GM12878 (cell line): ENCODE measurements around the gene BATF. TPM values are rescaled to one million over a fixed set of nuclear protein-coding genes. Genes with fewer than 3 reads are reported as not detected.

Experiments
- ATAC-seq: fragments of 200-7000 bp; cut with Tn5 transposase; 3 replicates; pipeline ENCODE4 v1.9.1; 2020; ENCODE audit warnings: mild to moderate bottlenecking, moderate library complexity
- BruUV-seq: library from RNA; stranded (reverse); fragments of 400-500 nt; replicated peaks from 2 replicates; lab custom pipeline; 2021; lab: Mats Ljungman, UMichigan
- CTCF ChIA-PET: fragments of 300-600 bp; sonication (Branson Sonifier 250); formaldehyde crosslinking; extraction: SDS; loops from one replicate; lab custom pipeline; 2021; ENCODE audit warnings: inconsistent platforms; lab: Yijun Ruan, JAX
- POLR2A ChIA-PET: fragments of 350-600 bp; formaldehyde crosslinking; extraction: SDS; loops from one replicate; lab custom pipeline; 2021; ENCODE audit warnings: inconsistent platforms; lab: Charles Lee
- RAD21 ChIA-PET: fragments of 300-600 bp; sonication (Branson Sonifier 250); formaldehyde crosslinking; loops from one replicate; lab custom pipeline; 2023; ENCODE audit warnings: antibody characterized with exemption; ENCODE audit not compliant: unreplicated experiment; lab: Charles Lee
- SMC1A ChIA-PET: fragments of 300-600 bp; sonication (Branson Sonifier 250); formaldehyde crosslinking; loops from one replicate; lab custom pipeline; 2023; ENCODE audit not compliant: unreplicated experiment, uncharacterized antibody; lab: Charles Lee
- DNase-seq: peaks from one replicate; pipeline ENCODE4 v3.0.0-alpha.2; 2011; ENCODE audit warnings: low read depth, low spot score
- FAIRE-seq: peaks from 3 replicates; lab custom pipeline; 2011; peaks lifted over from hg19 to GRCh38; lab: Jason Lieb, UNC
- H2AFZ ChIP-seq: 2 replicates; pipeline ENCODE4 v1.6.0; 2011; ENCODE audit warnings: low read depth, low read length, control low read depth; ENCODE audit not compliant: control insufficient read depth
- H3K27ac ChIP-seq: 2 replicates; pipeline ENCODE4 v1.5.1; 2011; ENCODE audit warnings: control low read depth; ENCODE audit not compliant: control insufficient read depth, insufficient read depth
- H3K27me3 ChIP-seq, 2 experiments: replicated peaks in 1 of 2; 2 replicates each; pipeline versions ENCODE4 v1.6.0 to v1.6.1; 2011; ENCODE audit warnings: low read length in 1 of 2; ENCODE audit not compliant: control insufficient read depth in 2 of 2, insufficient read depth in 2 of 2
- H3K36me3 ChIP-seq, 2 experiments: 2 replicates each; pipeline ENCODE4 v1.5.1; 2011; ENCODE audit warnings: low read length in 1 of 2; ENCODE audit not compliant: control insufficient read depth in 2 of 2, insufficient read depth in 2 of 2
- H3K4me1 ChIP-seq: 2 replicates; pipeline ENCODE4 v1.6.1; 2011; ENCODE audit warnings: mild to moderate bottlenecking, low read length, moderate library complexity, mixed read lengths; ENCODE audit not compliant: control insufficient read depth, insufficient read depth
- H3K4me2 ChIP-seq: 2 replicates; pipeline ENCODE4 v1.6.0; 2011; ENCODE audit warnings: control low read depth; ENCODE audit not compliant: control insufficient read depth, insufficient read depth
- H3K4me3 ChIP-seq: fragments of 200-600 bp; sonication (generic); 2 replicates; pipeline ENCODE4 v1.5.1; 2016
- H3K79me2 ChIP-seq: 2 replicates; pipeline ENCODE4 v1.6.0; 2011; ENCODE audit warnings: low read length; ENCODE audit not compliant: control insufficient read depth, insufficient read depth
- H3K9ac ChIP-seq: 2 replicates; pipeline ENCODE4 v1.8.0; 2011; ENCODE audit warnings: low read length, control low read depth, mixed read lengths; ENCODE audit not compliant: control insufficient read depth, insufficient read depth
- H3K9me3 ChIP-seq: replicated peaks from 3 replicates; pipeline ENCODE4 v1.5.1; 2011; ENCODE audit warnings: mild to moderate bottlenecking, low read length; ENCODE audit not compliant: control insufficient read depth, insufficient read depth
- H4K20me1 ChIP-seq: 2 replicates; pipeline ENCODE4 v1.6.0; 2011; ENCODE audit not compliant: control insufficient read depth, insufficient read depth
- CREM ChIP-seq: IDR thresholded peaks from 2 replicates; pipeline ENCODE4 v1.6.1; 2014; ENCODE audit warnings: antibody characterized with exemption, low read depth
- GATAD2B ChIP-seq: fragments of 450-650 bp; conservative IDR thresholded peaks from 2 replicates; pipeline ENCODE4 v1.6.1; 2017; ENCODE audit warnings: low read depth, mild to moderate bottlenecking, moderate library complexity
- HCFC1 ChIP-seq: fragments of 150-350 bp; IDR thresholded peaks from 2 replicates; pipeline ENCODE4 v1.6.1; 2014; ENCODE audit warnings: low read length
- MTA3 ChIP-seq: IDR thresholded peaks from 2 replicates; pipeline ENCODE4 v1.6.1; 2012; ENCODE audit warnings: low read length, inconsistent platforms, borderline replicate concordance
- NFXL1 ChIP-seq: fragments of 450-650 bp; IDR thresholded peaks from 2 replicates; pipeline ENCODE4 v1.6.1; 2017; ENCODE audit warnings: antibody characterized with exemption, mild to moderate bottlenecking, borderline replicate concordance
- POLR2AphosphoS2 ChIP-seq: IDR thresholded peaks from 2 replicates; pipeline ENCODE4 v1.6.1; 2011; ENCODE audit warnings: low read depth, mild to moderate bottlenecking, low read length, improper control_type of control experiment, moderate library complexity
- RCOR1 ChIP-seq: conservative IDR thresholded peaks from 2 replicates; pipeline ENCODE4 v1.6.1; 2012; ENCODE audit warnings: low read depth, low read length, improper control_type of control experiment
- RUNX3 ChIP-seq: IDR thresholded peaks from 2 replicates; pipeline ENCODE4 v1.6.1; 2012; ENCODE audit warnings: low read length, inconsistent platforms
- SIN3A ChIP-seq: IDR thresholded peaks from 2 replicates; pipeline ENCODE4 v1.6.1; 2012; ENCODE audit warnings: low read depth, low read length, improper control_type of control experiment
- SIX5 ChIP-seq: IDR thresholded peaks from 2 replicates; pipeline ENCODE4 v1.6.1; 2011; ENCODE audit warnings: mild to moderate bottlenecking, low read depth, low read length, moderate library complexity; ENCODE audit not compliant: severe bottlenecking
- TAF1 ChIP-seq: IDR thresholded peaks from 2 replicates; pipeline ENCODE4 v1.6.1; 2011; ENCODE audit warnings: mild to moderate bottlenecking, low read depth, low read length, borderline replicate concordance
- TCF12 ChIP-seq: IDR thresholded peaks from 2 replicates; pipeline ENCODE4 v1.6.1; 2011; ENCODE audit warnings: low read depth, mild to moderate bottlenecking, low read length
- ZNF274 ChIP-seq: IDR thresholded peaks from one replicate; pipeline ENCODE4 v1.8.0; 2011; ENCODE audit not compliant: insufficient read length, insufficient read depth
- WGBS: methylation state at CpG from one replicate; pipeline ENCODE4 v1.1.6; 2016; ENCODE audit warnings: low lambda C conversion rate; ENCODE audit not compliant: insufficient replicate concordance, insufficient coverage; ENCODE audit errors: missing lambda C conversion rate; 5-methylcytosine and 5-hydroxymethylcytosine counted together
- in situ Hi-C: fragments of 300-500 bp; cut with MboI; formaldehyde crosslinking; loops from 9 replicates; pipeline ENCODE4 v1.14.3; 2018; ENCODE audit warnings: mixed read lengths
- intact Hi-C: fragments of 100-400 bp; cut with micrococcal nuclease; formaldehyde crosslinking; loops from one replicate; pipeline ENCODE4 v1.14.2; 2022; ENCODE audit not compliant: unreplicated experiment
- polyA plus RNA-seq, 11 experiments: library from polyadenylated mRNA; depleted of rRNA in 4 of 11; unstranded in 6 of 11; stranded (reverse) in 5 of 11; fragments of >200 nt; fragmentation: Nextera tagmentation in 4 of 11; fragmentation: Illumina TruSeq in 1 of 11; extraction: Ambion mirVana in 4 of 11; extraction: Trizol in 1 of 11; gene quantifications; 1 replicate in 1 of 11; 2 replicates in 10 of 11; pipeline versions ENCODE4 v1.2.1 to v1.2.3, GENCODE V29; 2011 to 2016; ENCODE audit warnings: inconsistent platforms in 2 of 11, missing spikeins in 2 of 11, low read depth in 1 of 11
- total RNA-seq, 4 experiments: library from RNA; depleted of rRNA in 3 of 4; stranded (reverse); fragments of >200 nt in 3 of 4; fragmentation: Illumina TruSeq in 1 of 4; extraction: Trizol in 1 of 4; gene quantifications; 2 replicates each; pipeline versions ENCODE4 v1.2.1 to v1.2.3, GENCODE V29; 2013 to 2021
- TF ChIP-seq, protein P1 (sequence below): fragments of 450-650 bp; conservative IDR thresholded peaks from 2 replicates; pipeline ENCODE4 v1.6.1; 2017; ENCODE audit warnings: mild to moderate bottlenecking, moderate library complexity
- TF ChIP-seq, protein P2 (sequence below): fragments of 450-650 bp; IDR thresholded peaks from 2 replicates; pipeline ENCODE4 v1.6.1; 2017; ENCODE audit warnings: mild to moderate bottlenecking
- TF ChIP-seq, protein P3 (sequence below): fragments of 450-650 bp; IDR thresholded peaks from 2 replicates; pipeline ENCODE4 v1.6.1; 2017; ENCODE audit warnings: mild to moderate bottlenecking, moderate library complexity
- TF ChIP-seq, protein P4 (sequence below): IDR thresholded peaks from 2 replicates; pipeline ENCODE4 v1.6.1; 2011; ENCODE audit warnings: borderline replicate concordance, low read depth, mild to moderate bottlenecking, moderate library complexity, low read length; ENCODE audit not compliant: insufficient read depth, poor library complexity, severe bottlenecking

The BATF gene
- total and polyA plus RNA-seq, 10 of the 15 experiments (the other 5 are each of a cell fraction or from before 2014, with no cell fraction given): 10.0 to 154 (median 103) TPM

DNA sequence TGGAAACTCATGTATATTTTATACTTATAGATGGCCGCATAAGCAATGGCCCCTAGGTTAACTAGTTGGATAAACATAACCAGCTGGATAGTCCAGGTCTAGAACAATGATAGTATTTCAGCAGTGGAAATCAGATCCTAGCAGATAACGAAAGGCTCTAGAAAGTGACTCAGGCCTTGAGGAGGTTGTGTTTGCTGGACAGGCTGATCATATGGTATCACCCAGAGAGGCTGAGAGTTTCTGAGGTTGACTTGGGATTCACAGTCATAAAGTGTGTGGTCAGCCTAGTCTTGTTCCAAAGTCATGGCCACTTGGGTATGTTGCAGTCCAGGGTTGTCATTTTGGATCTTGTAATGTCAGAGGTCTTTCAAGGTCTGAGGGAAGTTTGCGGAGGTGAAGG lies 73.0 kb downstream of the BATF start:
- Histone ChIP-seq H3K4me3 (no peak overlapping the region), H3K27ac (no peak overlapping the region), H3K9me3 (peaks cover 8% of the 10 kb centered on the region; the same call in 1 of the 3 replicates), H3K4me2 (no peak overlapping the region), H4K20me1 (no peaks in the 10 kb centered on the region), H3K79me2 (no peaks in the 10 kb centered on the region), H3K27me3 (no peaks in the 10 kb centered on the region), H3K36me3 (no peaks in the 10 kb centered on the region), H3K9ac (no peak overlapping the region), H3K4me1 (no peaks in the 10 kb centered on the region), H2AFZ (no peak overlapping the region)
- no peak for ATAC-seq
- no peak for FAIRE-seq
- in situ Hi-C loops (no loop called here), intact Hi-C loops (no loop called here)
- ChIA-PET RAD21 (no interaction called here), POLR2A (no interaction called here), CTCF (interaction anchor here (1.3 kb wide), 1 partner anchor 18 kb away, joined by 3 read pairs; no protein-coding TSS in a partner anchor), SMC1A (no interaction called here)
- no peak for DNase-seq
- WGBS: 96% methylated on average over 3 of the region's 3 CpGs
- no TSS peak for BruUV-seq
- no peak for TF ChIP-seq RUNX3
- no peak for TF ChIP-seq CREM
- TF ChIP-seq SIX5: no peak
- no peak for TF ChIP-seq TCF12
- no peak for TF ChIP-seq GATAD2B
- no peak for TF ChIP-seq ZNF274
- TF ChIP-seq NFXL1: no peak
- TF ChIP-seq, protein P1, sequence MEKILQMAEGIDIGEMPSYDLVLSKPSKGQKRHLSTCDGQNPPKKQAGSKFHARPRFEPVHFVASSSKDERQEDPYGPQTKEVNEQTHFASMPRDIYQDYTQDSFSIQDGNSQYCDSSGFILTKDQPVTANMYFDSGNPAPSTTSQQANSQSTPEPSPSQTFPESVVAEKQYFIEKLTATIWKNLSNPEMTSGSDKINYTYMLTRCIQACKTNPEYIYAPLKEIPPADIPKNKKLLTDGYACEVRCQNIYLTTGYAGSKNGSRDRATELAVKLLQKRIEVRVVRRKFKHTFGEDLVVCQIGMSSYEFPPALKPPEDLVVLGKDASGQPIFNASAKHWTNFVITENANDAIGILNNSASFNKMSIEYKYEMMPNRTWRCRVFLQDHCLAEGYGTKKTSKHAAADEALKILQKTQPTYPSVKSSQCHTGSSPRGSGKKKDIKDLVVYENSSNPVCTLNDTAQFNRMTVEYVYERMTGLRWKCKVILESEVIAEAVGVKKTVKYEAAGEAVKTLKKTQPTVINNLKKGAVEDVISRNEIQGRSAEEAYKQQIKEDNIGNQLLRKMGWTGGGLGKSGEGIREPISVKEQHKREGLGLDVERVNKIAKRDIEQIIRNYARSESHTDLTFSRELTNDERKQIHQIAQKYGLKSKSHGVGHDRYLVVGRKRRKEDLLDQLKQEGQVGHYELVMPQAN: no peak
- TF ChIP-seq, protein P2, sequence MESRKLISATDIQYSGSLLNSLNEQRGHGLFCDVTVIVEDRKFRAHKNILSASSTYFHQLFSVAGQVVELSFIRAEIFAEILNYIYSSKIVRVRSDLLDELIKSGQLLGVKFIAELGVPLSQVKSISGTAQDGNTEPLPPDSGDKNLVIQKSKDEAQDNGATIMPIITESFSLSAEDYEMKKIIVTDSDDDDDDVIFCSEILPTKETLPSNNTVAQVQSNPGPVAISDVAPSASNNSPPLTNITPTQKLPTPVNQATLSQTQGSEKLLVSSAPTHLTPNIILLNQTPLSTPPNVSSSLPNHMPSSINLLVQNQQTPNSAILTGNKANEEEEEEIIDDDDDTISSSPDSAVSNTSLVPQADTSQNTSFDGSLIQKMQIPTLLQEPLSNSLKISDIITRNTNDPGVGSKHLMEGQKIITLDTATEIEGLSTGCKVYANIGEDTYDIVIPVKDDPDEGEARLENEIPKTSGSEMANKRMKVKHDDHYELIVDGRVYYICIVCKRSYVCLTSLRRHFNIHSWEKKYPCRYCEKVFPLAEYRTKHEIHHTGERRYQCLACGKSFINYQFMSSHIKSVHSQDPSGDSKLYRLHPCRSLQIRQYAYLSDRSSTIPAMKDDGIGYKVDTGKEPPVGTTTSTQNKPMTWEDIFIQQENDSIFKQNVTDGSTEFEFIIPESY: no peak
- no peak for TF ChIP-seq MTA3
- TF ChIP-seq, protein P3, sequence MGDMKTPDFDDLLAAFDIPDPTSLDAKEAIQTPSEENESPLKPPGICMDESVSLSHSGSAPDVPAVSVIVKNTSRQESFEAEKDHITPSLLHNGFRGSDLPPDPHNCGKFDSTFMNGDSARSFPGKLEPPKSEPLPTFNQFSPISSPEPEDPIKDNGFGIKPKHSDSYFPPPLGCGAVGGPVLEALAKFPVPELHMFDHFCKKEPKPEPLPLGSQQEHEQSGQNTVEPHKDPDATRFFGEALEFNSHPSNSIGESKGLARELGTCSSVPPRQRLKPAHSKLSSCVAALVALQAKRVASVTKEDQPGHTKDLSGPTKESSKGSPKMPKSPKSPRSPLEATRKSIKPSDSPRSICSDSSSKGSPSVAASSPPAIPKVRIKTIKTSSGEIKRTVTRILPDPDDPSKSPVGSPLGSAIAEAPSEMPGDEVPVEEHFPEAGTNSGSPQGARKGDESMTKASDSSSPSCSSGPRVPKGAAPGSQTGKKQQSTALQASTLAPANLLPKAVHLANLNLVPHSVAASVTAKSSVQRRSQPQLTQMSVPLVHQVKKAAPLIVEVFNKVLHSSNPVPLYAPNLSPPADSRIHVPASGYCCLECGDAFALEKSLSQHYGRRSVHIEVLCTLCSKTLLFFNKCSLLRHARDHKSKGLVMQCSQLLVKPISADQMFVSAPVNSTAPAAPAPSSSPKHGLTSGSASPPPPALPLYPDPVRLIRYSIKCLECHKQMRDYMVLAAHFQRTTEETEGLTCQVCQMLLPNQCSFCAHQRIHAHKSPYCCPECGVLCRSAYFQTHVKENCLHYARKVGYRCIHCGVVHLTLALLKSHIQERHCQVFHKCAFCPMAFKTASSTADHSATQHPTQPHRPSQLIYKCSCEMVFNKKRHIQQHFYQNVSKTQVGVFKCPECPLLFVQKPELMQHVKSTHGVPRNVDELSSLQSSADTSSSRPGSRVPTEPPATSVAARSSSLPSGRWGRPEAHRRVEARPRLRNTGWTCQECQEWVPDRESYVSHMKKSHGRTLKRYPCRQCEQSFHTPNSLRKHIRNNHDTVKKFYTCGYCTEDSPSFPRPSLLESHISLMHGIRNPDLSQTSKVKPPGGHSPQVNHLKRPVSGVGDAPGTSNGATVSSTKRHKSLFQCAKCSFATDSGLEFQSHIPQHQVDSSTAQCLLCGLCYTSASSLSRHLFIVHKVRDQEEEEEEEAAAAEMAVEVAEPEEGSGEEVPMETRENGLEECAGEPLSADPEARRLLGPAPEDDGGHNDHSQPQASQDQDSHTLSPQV: no peak
- no peak for TF ChIP-seq POLR2AphosphoS2
- TF ChIP-seq, protein P4, sequence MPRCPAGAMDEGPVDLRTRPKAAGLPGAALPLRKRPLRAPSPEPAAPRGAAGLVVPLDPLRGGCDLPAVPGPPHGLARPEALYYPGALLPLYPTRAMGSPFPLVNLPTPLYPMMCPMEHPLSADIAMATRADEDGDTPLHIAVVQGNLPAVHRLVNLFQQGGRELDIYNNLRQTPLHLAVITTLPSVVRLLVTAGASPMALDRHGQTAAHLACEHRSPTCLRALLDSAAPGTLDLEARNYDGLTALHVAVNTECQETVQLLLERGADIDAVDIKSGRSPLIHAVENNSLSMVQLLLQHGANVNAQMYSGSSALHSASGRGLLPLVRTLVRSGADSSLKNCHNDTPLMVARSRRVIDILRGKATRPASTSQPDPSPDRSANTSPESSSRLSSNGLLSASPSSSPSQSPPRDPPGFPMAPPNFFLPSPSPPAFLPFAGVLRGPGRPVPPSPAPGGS: no peak
- TF ChIP-seq RCOR1: no peak
- TF ChIP-seq TAF1: no peak
- TF ChIP-seq HCFC1: no peak
- TF ChIP-seq SIN3A: no peak
